Muscle of leg (tissue), 11 donors: ENCODE measurements around the gene SURF2. TPM values are rescaled to one million over a fixed set of nuclear protein-coding genes. Genes with fewer than 3 reads are reported as not detected.

Source experiments
- DNase-seq: peaks from one replicate; pipeline ENCODE4 v3.0.0; 2013
- H3K27ac ChIP-seq: one replicate; pipeline ENCODE4 v1.5.1; 2013; ENCODE audit warnings: mild to moderate bottlenecking, low read length, control low read depth
- H3K27me3 ChIP-seq: one replicate; pipeline ENCODE4 v1.6.1; 2013; ENCODE audit warnings: low read length; ENCODE audit not compliant: control insufficient read depth, insufficient read depth
- H3K36me3 ChIP-seq: one replicate; pipeline ENCODE4 v1.6.1; 2013; ENCODE audit warnings: low read length; ENCODE audit not compliant: control insufficient read depth, insufficient read depth
- H3K4me1 ChIP-seq: one replicate; pipeline ENCODE4 v1.6.1; 2013; ENCODE audit warnings: low read length; ENCODE audit not compliant: control insufficient read depth, insufficient read depth
- H3K4me3 ChIP-seq: one replicate; pipeline ENCODE4 v1.5.1; 2013; ENCODE audit warnings: low read length, control low read depth
- H3K9me3 ChIP-seq: replicated peaks from 2 replicates; pipeline ENCODE4 v1.6.1; 2013; ENCODE audit warnings: low read depth, low read length; ENCODE audit not compliant: control insufficient read depth
- WGBS: methylation state at CpG from one replicate; pipeline ENCODE4 v1.1.5; 2013; ENCODE audit warnings: missing lambda C conversion rate; ENCODE audit not compliant: insufficient coverage; 5-methylcytosine and 5-hydroxymethylcytosine counted together
- polyA plus RNA-seq, 8 donors: library from polyadenylated mRNA; unstranded; fragments of 120-200 nt; gene quantifications; one replicate each; pipeline versions ENCODE4 v1.2.1 to v1.2.3, GENCODE V29; 2013; ENCODE audit warnings: inconsistent platforms in 1 of 8, low replicate concordance in 1 of 8; ENCODE audit not compliant: insufficient read length in 8 of 8, insufficient read depth in 1 of 8
- total RNA-seq: library from RNA; stranded (reverse); fragments of 120-200 nt; gene quantifications from one replicate; pipeline ENCODE4 v1.2.4, GENCODE V29; 2013

The SURF2 gene
- total and polyA plus RNA-seq, 9 donors, result 10.2 to 15.3 (median 13.0) TPM

DNA sequence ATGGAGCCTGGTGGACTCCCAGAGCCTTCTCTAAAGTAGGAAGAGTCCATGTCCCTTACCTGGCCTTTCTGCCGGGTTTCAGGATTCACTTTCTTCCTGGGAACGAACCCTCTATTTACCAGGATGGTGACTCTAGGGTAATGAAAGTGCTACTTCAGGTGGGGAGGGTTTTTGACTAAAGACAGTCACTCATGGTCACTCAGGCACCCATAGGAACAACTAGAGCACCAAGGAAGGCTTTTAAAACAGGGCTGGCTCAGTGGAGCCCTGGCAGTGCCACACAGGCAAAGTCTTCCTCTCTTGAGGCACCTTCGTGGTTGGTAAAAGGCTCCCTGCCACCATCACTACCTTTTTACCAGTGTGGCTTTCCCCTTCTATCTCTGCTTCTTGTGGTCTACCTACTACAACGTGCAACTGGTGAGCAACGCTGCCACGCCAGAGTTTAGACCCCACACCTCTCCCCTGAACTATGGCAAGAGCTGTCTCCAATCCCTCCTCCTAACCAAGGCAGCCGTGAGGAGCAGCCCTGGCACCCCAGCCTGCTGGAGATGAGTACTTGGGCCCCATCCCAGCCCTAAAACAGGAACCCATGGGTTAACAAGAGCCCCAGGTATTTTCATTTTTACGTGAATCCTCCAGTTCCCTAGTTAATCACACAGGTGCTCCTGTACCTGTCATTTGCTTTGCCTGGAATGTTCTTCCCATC, 3.6 kb upstream of the SURF2 start:
- 67% methylated on average over 7 of the region's 8 CpGs for WGBS
- peaks cover 55% of the 10 kb centered on the region for H3K36me3 ChIP-seq
- H3K4me3 ChIP-seq, result no peak overlapping the region
- no peak for DNase-seq
- no peaks in the 10 kb centered on the region for H3K9me3 ChIP-seq
- no peaks in the 10 kb centered on the region for H3K27me3 ChIP-seq
- no peak overlapping the region for H3K27ac ChIP-seq
- peaks cover 28% of the 10 kb centered on the region for H3K4me1 ChIP-seq

DNA sequence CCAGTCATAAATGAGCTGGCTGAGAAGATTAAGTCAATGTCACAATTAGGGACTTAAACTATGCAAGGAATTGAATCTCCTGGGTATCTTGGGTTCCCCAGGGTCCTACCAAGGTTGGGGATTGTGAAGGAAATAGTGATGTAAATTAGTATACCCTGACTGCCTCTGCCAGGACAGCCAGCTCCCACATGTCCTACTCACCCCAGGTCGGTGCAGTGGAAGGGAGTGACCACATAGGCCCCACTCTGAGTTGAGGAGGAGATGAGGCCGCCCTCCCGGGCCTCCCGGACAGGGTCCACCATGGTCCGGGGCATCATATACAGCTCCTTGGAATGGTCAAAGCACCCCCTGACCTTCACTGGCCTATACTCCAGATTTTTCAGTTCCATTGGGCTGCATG, 2.8 kb upstream of the SURF2 start:
- no peaks in the 10 kb centered on the region for H3K9me3 ChIP-seq
- no peak for DNase-seq
- H3K4me3 ChIP-seq, result no peak overlapping the region
- peaks cover 55% of the 10 kb centered on the region for H3K36me3 ChIP-seq
- H3K27ac ChIP-seq, result no peak overlapping the region
- H3K27me3 ChIP-seq, result no peaks in the 10 kb centered on the region
- H3K4me1 ChIP-seq, result peaks cover 28% of the 10 kb centered on the region
- WGBS, result 93% methylated on average over 4 of the region's 5 CpGs

DNA sequence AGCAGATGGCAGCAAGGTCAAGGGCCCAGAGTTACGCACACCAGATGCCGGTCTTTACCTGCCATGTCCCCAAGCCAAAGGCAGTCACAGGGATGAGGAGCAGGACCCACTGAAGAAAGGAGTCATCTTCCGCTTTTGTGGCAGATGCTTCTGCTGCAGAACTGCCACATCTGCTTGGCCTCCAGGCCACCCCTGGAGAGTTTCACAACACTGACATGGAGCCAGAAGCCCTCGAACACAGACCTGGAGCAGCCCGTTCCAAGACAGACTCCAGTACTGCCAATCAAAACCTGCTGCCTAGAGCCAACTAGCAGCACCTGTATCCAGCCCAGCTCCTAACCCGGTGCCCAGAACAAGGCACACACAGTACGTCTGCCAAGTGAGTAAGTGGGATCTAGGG, 1.6 kb upstream of the SURF2 start:
- DNase-seq, result no peak
- Histone ChIP-seq H3K4me1 (peaks cover 23% of the 10 kb centered on the region), H3K27ac (no peak overlapping the region), H3K4me3 (no peak overlapping the region), H3K9me3 (no peaks in the 10 kb centered on the region), H3K36me3 (peaks cover 56% of the 10 kb centered on the region), H3K27me3 (no peaks in the 10 kb centered on the region)
- WGBS, result 82% methylated on average over 7 of the region's 7 CpGs

DNA sequence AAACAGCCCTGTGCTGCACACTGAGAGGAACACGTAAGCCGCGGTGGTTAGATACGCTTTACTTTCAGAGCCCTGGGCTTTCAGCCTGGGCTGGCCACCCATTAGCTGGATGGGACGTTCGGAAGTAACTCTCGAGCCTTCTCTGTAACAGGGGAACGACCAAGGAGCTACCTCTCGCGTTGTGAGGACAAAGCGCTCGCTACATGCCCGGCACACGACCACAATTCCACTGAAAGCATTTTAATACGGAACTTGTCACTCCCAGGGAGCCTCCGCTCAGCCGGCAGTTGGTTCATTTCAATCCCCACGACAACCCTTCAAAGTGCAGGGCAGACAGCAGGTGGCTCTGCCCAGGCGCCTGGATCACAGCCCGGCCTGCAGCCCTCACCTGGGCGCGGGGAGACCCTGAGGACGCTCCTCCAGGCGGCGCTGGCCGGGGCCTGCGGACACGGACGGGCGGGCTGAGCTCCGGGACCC, 431 bp upstream of the SURF2 start:
- H3K9me3 ChIP-seq, result no peaks in the 10 kb centered on the region
- DNase-seq, result no peak
- 0% methylated on average over 31 of the region's 31 CpGs for WGBS
- H3K4me1 ChIP-seq, result peaks cover 29% of the 10 kb centered on the region
- H3K4me3 ChIP-seq, result peak overlapping the region; percentile 77
- peak overlapping the region; percentile 51 for H3K27ac ChIP-seq
- H3K36me3 ChIP-seq, result peaks cover 56% of the 10 kb centered on the region
- no peaks in the 10 kb centered on the region for H3K27me3 ChIP-seq

DNA sequence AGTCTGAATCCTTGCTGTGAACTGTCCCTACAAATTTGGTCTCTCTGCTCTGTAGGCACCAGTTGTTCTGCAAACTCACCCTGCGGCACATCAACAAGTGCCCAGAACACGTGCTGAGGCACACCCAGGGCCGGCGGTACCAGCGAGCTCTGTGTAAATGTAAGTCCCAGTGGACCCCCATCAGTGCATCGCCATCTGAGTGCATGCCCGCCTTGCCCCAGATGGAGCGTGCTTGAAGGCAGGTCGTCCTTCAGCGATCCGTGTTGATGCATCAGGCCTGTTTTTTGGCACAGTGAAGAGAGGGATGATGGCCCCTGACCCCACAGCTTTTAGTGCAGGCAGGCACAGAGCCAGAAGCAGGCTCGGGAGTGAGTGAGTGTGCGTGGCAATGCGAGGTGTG, 1.3 kb downstream of the SURF2 start:
- 81% methylated on average over 14 of the region's 14 CpGs for WGBS
- no peaks in the 10 kb centered on the region for H3K27me3 ChIP-seq
- no peak overlapping the region for H3K4me3 ChIP-seq
- H3K36me3 ChIP-seq, result peaks cover 56% of the 10 kb centered on the region
- H3K27ac ChIP-seq, result no peak overlapping the region
- DNase-seq, result no peak
- H3K4me1 ChIP-seq, result peaks cover 31% of the 10 kb centered on the region
- H3K9me3 ChIP-seq, result no peaks in the 10 kb centered on the region

DNA sequence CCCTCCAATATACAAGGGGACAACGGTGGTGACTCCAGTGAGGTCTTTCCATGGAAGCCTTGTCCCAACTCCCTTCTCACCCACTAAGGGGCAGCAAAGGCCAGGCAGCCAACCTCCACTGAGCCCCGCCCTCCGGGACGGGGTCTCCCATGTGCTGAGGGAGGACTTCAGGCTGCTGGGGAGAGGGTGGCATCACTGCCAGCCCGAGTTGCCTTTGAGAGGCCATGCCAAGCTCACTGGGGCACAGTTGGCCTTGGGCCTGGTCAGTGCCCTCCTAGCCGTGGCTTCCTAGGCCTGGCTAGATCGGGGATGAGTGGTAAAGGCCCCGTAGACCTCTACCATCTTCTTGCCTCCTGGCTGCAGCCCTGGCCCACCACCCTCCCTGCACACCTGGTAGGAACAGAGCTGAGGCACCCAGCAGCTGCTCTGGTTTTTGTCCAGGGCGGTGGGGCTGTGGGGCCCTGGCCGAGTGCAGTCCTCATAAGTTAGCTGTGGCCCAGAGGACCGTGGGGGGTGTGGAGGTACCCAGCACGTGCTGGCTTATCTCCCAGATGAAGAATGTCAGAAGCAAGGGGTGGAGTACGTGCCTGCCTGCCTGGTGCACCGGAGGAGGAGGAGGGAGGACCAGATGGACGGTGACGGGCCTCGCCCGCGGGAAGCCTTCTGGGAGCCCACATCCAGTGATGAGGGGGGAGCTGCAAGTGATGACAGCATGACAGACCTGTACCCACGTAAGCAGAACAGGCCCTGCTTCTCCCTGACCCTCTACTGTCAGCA, 3.2 kb downstream of the SURF2 start:
- Histone ChIP-seq H3K27ac (no peak overlapping the region), H3K4me3 (no peak overlapping the region), H3K9me3 (no peaks in the 10 kb centered on the region), H3K27me3 (no peaks in the 10 kb centered on the region), H3K4me1 (peaks cover 31% of the 10 kb centered on the region), H3K36me3 (peaks cover 60% of the 10 kb centered on the region)
- DNase-seq, result no peak
- WGBS, result 67% methylated on average over 15 of the region's 20 CpGs

DNA sequence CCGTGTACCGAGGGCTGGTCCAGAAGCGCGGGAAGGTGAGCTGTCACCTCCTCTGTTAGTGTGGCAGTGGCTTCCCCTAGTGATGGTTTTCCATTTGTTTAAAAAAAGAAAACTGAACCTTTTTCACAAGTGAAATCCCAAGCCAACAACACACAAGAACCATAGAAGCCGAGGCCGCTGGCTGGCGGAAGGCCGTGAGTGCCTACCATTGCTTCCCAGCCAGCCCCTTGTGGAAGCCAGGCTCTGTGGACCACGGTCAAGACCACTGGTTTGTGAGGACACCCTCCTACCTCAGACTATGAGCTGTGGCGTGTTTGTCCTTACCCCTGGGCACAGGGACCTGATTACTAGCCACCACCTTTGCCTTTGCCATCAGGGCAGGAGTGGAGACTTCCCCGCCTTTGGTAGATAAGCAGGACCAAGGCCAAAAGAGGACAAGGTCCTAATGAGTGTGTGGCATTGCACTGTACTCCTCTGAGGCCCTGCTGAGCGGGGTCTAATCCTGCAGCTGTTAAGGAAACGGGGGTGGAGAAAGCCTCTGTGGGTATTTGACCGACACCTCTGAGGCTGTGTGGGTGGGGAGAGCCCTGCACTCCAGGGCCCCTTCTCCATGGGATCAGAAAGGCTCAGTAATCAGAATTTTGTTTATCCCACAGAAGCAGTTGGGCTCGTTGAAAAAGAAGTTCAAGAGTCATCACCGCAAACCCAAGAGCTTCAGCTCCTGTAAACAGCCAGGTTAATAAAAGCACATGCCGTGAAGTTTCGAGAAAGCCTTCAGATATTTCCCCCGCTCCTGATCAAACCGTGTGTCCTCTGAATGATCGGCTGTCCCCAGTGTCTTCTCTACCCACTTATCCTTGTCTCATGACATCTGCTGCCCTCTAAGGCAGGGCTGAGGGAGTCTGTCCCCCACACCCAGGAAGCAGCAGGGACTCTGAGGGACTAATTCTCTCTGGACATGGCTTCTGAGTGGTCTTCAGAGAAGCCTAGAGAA, 4.3 kb downstream of the SURF2 start:
- Histone ChIP-seq H3K27me3 (no peaks in the 10 kb centered on the region), H3K36me3 (peaks cover 71% of the 10 kb centered on the region), H3K27ac (no peak overlapping the region), H3K4me1 (peaks cover 30% of the 10 kb centered on the region), H3K4me3 (no peak overlapping the region), H3K9me3 (no peaks in the 10 kb centered on the region)
- 57% methylated on average over 15 of the region's 21 CpGs for WGBS
- no peak for DNase-seq

- 78% methylated on average over 10 of the region's 13 CpGs for WGBS
- H3K4me3 ChIP-seq, result no peak overlapping the region
- no peaks in the 10 kb centered on the region for H3K9me3 ChIP-seq
- H3K27ac ChIP-seq, result no peak overlapping the region
- peaks cover 80% of the 10 kb centered on the region for H3K36me3 ChIP-seq
- H3K27me3 ChIP-seq, result no peaks in the 10 kb centered on the region
- H3K4me1 ChIP-seq, result peaks cover 27% of the 10 kb centered on the region
- no peak for DNase-seq
Observed at GRCh38 chr9:133361507-133362092, 5.2 kb downstream of the SURF2 start.

- H3K4me3 ChIP-seq, result no peak overlapping the region
- 78% methylated on average over 12 of the region's 15 CpGs for WGBS
- H3K9me3 ChIP-seq, result no peaks in the 10 kb centered on the region
- DNase-seq, result no peak
- peaks cover 19% of the 10 kb centered on the region for H3K4me1 ChIP-seq
- H3K27ac ChIP-seq, result no peak overlapping the region
- peaks cover 87% of the 10 kb centered on the region for H3K36me3 ChIP-seq
- no peaks in the 10 kb centered on the region for H3K27me3 ChIP-seq
Observed at GRCh38 chr9:133362359-133363044, 6.2 kb downstream of the SURF2 start.
